ENCODE data around the gene CEP162.
"Not testable (repeated sequence)": the region's sequence is repeated elsewhere in the genome, so short reads cannot be mapped to it uniquely, and the experiment has no call there.

The CEP162 gene

DNA sequence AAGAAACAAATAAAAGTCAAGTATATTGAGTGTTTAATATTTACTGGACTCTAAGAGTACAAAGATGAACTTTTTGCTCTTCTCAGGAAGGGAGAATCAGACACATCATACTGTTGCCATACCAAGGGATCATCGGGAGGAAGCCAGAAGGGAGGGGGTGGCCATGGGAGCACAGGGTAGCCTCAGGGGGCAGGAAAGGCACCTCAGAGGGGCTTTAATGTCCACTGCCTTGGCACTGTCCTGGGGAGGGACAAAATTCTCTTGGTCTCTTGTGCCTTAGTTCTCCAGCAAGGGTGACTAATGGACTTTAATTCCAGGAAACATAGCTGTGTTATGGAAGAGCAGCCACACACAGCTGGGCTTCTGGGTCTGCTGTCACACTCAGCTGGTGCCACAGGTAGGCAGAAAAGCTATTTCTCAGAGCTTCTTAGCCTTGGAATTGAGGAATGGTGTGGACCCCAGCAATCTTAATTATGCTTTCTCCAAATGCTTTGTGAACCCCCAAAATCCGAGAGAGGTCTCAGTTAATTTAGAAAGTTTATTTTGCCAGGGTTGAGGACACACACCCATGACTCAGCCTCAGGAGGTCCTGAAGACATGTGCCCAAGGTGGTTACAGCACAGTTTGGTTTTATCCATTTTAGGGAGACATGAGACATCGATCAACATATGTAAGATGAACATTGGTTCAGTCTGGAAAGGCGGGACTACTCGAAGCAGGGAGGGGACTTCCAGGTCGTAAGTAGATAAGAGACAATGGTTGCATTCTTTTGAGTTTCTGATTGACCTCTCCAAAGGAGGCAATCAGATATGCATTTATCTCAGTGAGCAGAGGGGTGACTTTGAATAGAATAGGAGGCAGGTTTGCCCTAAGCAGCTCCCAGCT lies 140.7 kb downstream of the CEP162 start:
- DNase-seq = no peak

DNA sequence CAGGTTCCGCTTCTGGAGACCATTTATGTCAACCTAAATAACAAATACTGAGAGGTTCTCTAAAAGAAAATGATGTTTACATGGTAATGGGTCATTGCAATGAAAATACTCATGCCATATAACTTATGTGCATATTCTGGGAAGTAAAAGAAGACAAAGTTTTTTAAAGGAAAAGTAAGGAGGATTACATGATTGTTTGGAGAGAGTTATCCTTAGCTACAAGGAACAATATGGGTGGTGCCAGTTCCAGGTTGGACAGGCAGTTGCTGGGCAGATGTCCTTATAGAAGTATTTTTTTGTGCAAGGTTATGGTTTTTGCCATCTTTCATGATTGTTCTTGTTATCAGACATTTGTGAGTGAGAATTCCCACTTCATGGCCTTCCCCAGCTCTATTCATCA lies 141.4 kb downstream of the CEP162 start:
- no peak for DNase-seq

DNA sequence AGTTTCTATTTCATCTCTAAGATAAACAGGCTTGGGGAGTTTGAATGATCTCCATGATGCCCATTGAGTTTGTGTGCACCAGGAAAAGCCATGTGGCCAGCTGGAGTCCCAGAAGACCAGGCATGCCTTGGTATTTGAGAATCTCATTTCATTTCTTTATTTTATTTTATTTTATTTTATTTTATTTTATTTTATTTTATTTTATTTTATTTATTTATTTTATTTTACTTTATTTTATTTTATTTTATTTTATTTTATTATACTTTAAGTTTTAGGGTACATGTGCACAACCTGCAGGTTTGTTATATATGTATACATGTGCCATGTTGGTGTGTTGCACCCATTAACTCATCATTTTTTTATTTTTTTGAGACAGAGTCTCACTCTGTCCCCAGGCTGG lies 142.7 kb downstream of the CEP162 start:
- DNase-seq = not testable (repeated sequence)

DNA sequence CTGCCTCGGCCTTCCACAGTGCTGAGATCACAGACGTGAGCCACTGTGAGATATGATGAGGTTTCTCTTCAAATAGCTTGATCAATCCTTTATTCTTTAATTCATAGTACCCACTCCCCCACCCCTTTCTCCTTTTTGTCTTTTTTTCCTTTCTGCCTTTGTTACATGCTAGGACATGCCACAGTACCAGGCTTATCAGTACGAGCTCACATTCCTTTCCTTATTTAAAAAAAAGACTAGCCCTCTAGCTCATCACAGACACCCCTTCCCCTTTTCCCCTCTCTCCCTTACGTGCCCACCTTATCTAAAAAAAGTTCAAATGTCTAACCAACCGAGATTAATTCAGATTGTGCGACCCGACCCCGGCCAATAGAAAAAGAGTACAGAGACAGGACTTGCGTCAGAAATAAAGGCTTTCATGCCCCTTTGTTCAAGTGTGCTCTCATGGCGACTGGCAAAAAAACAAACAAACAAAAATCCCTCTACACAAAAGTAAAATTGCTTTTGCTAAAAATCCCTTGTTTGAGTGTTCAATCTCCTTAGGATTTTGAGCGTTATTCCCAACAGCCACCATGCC lies 144.7 kb downstream of the CEP162 start:
- no peak for DNase-seq

DNA sequence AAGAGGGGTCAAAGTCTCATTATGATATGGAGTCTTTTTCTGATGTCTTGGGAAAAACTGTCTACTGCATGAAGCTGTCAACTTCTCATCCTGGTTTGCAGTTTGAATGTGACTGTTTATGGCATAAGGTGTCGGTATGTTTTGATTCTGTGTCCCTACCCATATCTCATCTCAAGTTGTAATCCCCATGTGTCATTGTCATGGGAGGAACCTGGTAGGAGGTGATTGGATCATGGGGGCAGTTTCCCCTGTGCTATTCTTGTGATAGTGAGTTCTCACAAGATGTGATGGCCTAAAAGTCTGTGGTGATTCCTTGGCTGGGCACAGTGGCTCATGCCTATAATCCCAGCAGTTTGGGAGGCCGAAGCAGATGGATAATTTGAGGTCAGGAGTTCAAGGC lies 146.2 kb downstream of the CEP162 start:
- no peak for DNase-seq

DNA sequence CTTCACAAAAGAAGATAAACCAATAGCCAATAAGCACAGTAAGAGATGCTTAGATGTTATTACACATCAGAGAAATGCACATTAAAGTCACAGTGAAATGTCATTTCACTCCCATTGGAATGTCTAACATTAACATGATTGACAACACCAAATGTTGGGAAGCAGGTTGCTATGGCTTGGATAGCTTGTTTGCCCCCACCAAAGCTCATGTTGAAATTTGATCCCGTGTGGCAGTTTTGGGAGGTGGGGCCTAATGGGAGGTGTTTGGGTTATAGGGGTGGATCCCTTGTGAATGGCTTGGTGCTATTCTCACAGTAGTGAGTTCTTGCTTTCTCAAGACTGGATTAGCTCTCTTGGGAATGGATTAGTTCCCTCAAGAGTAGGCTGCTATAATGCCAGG lies 149.1 kb downstream of the CEP162 start:
- DNase-seq = no peak

- no peak for DNase-seq
Observed at GRCh38 chr6:84077645-84078044, 149.8 kb downstream of the CEP162 start.

GRCh38 chr6:84074988-84075781 lies 152.3 kb downstream of the CEP162 start:
- DNase-seq = no peak
